Measurements from ENCODE around the gene COL27A1.

The COL27A1 gene

GRCh38 chr9:114174557-114174875, 19.2 kb downstream of the COL27A1 start:
- no peaks in the 10 kb centered on the region for H3K9me3 ChIP-seq (ENCODE audit: control insufficient read depth in 5 of 5, low read length in 5 of 5)
- H3K27ac ChIP-seq (ENCODE audit: low read depth, low read length): no peak overlapping the region
- H3K4me1 ChIP-seq (ENCODE audit: control insufficient read depth in 5 of 5, insufficient read depth in 5 of 5, low read length in 5 of 5): peaks cover 20 to 52% (median 35%) of the 10 kb centered on the region in 5 donors
- H3K4me3 ChIP-seq (ENCODE audit: low read depth in 1 of 5, low read length in 5 of 5): no peak overlapping the region
- no peaks in the 10 kb centered on the region for H3K27me3 ChIP-seq (ENCODE audit: control insufficient read depth in 5 of 5, insufficient read depth in 4 of 5, low read length in 5 of 5)
- H3K9ac ChIP-seq (ENCODE audit: low read length in 5 of 5): no peak overlapping the region
- no peaks in the 10 kb centered on the region for H3K36me3 ChIP-seq (ENCODE audit: control insufficient read depth in 5 of 5, insufficient read depth in 5 of 5, low read length in 5 of 5)

DNA sequence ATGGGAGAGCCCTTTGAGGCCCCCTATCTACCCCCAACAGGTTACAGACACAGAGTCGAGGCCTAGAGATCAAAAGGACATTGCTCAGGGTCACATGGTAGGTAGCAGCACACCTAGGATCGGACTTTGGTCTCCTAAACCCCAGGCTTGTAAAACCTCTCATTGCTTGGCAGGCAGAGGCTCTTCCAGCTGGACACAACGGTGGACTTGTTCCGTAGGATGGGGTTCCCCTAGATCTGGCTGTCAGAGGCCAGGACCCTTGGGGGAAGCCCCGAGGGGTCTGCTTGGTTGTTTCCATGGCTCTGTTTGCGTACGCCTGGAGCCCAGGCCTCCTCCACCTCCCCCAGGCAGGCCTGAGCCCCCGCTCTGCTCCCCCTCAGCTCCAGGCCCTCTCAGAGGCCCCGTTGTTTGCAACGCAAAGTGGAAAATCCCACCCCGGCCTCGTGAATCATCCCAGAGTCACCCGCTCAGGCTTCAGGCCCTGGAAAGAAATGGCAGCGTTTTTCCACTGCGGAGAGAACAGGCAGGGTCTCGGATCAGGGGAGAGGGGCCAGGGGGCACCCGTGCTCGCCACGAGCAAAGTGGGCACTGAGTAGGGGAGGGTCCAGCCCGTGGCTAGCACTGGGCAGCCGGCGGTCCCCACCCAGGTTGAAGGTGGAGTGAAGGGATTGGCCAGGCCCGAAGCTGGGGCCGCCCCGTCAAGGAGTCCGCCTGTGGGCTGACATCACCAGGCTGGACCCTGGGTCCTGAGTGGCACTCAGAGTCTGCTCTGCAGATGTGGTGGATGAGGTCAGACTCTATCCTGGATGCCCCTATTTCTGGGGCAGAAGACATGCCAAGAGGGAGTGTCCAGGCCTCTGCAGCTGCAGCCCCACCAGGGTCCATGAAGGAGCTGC, 19.8 kb downstream of the COL27A1 start:
- no peaks in the 10 kb centered on the region for H3K36me3 ChIP-seq (ENCODE audit: control insufficient read depth in 5 of 5, insufficient read depth in 5 of 5, low read length in 5 of 5)
- no peaks in the 10 kb centered on the region for H3K27me3 ChIP-seq (ENCODE audit: control insufficient read depth in 5 of 5, insufficient read depth in 4 of 5, low read length in 5 of 5)
- H3K4me3 ChIP-seq (ENCODE audit: low read depth in 1 of 5, low read length in 5 of 5): no peak overlapping the region
- no peak overlapping the region for H3K27ac ChIP-seq (ENCODE audit: low read depth, low read length)
- H3K4me1 ChIP-seq (ENCODE audit: control insufficient read depth in 5 of 5, insufficient read depth in 5 of 5, low read length in 5 of 5): peaks cover 20 to 53% (median 36%) of the 10 kb centered on the region in 5 donors
- no peak overlapping the region for H3K9ac ChIP-seq (ENCODE audit: low read length in 5 of 5)
- H3K9me3 ChIP-seq (ENCODE audit: control insufficient read depth in 5 of 5, low read length in 5 of 5): no peaks in the 10 kb centered on the region

DNA sequence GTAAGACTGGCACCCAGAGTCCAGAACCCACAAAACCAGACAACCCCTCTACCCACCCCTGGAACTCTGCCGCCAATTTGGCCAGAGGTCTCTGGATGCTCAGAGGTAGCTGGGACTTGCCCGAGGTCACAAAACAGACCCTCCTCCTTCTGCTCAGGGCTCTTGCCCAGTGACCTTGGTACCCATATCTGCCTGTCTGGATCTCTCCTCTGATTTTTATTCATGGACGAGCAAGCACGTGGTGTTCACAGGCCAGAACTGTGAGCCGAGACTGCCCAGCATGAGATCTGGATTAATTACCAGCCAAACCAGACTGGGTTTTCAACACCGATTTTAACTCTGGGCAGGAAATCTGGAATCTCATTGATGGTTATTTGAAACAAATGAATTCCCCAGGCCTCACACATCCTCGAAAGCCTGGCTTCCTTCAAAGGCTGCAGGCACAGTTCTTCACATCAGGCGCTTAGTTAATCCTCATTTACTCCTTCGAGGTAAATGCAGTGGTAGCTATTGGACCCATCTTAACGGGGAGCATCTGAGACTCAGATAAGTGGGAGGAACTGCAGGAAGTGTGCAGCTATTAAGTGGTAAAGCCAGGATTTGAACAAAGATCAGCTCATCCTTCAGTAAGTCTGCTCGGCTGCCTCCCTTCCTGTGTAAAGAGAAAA, 21.4 kb downstream of the COL27A1 start:
- H3K27me3 ChIP-seq (ENCODE audit: control insufficient read depth in 5 of 5, insufficient read depth in 4 of 5, low read length in 5 of 5): peaks cover 0 to 2% (median 0%) of the 10 kb centered on the region in 5 donors
- no peak overlapping the region for H3K4me3 ChIP-seq (ENCODE audit: low read depth in 1 of 5, low read length in 5 of 5)
- no peak overlapping the region for H3K27ac ChIP-seq (ENCODE audit: low read depth, low read length)
- H3K36me3 ChIP-seq (ENCODE audit: control insufficient read depth in 5 of 5, insufficient read depth in 5 of 5, low read length in 5 of 5): no peaks in the 10 kb centered on the region
- H3K4me1 ChIP-seq (ENCODE audit: control insufficient read depth in 5 of 5, insufficient read depth in 5 of 5, low read length in 5 of 5): peaks cover 21 to 63% (median 41%) of the 10 kb centered on the region in 5 donors
- no peaks in the 10 kb centered on the region for H3K9me3 ChIP-seq (ENCODE audit: control insufficient read depth in 5 of 5, low read length in 5 of 5)
- no peak overlapping the region for H3K9ac ChIP-seq (ENCODE audit: low read length in 5 of 5)

DNA sequence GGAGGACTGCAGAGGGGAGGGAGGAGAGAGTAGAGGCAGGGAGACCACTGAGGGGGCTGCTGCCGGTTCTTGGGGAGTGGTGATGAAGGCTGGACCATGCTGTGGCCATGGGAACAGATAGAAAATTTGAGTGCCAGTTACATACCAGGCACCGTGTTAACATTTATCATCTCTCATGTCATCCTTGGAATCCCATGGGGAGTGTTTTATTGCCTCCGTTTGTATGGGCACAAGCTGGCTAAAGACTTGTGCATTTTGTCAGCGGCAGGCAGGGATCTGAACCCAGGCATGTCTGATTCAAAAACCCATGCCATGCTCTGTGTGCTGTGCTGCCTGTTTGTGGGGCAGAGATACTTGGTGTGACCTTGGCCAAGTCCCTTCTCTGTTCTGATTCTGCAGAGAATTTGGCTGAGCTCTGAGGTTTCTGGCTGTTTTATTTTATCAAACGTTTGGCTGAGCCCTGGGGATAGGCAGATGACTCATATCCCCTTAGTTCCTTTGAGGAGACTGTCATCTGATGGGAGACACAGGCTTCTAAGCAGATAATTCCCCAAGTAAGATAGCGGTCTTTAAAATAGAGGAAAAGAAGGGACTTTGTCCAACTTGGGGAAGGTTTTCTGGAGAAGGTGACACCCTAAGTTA, 22.2 kb downstream of the COL27A1 start:
- no peak overlapping the region for H3K4me3 ChIP-seq (ENCODE audit: low read depth in 1 of 5, low read length in 5 of 5)
- H3K9me3 ChIP-seq (ENCODE audit: control insufficient read depth in 5 of 5, low read length in 5 of 5): no peaks in the 10 kb centered on the region
- H3K27me3 ChIP-seq (ENCODE audit: control insufficient read depth in 5 of 5, insufficient read depth in 4 of 5, low read length in 5 of 5): peaks cover 0 to 2% (median 0%) of the 10 kb centered on the region in 5 donors
- H3K27ac ChIP-seq (ENCODE audit: low read depth, low read length): no peak overlapping the region
- H3K4me1 ChIP-seq (ENCODE audit: control insufficient read depth in 5 of 5, insufficient read depth in 5 of 5, low read length in 5 of 5): peaks cover 21 to 62% (median 41%) of the 10 kb centered on the region in 5 donors
- H3K9ac ChIP-seq (ENCODE audit: low read length in 5 of 5): no peak overlapping the region
- no peaks in the 10 kb centered on the region for H3K36me3 ChIP-seq (ENCODE audit: control insufficient read depth in 5 of 5, insufficient read depth in 5 of 5, low read length in 5 of 5)

DNA sequence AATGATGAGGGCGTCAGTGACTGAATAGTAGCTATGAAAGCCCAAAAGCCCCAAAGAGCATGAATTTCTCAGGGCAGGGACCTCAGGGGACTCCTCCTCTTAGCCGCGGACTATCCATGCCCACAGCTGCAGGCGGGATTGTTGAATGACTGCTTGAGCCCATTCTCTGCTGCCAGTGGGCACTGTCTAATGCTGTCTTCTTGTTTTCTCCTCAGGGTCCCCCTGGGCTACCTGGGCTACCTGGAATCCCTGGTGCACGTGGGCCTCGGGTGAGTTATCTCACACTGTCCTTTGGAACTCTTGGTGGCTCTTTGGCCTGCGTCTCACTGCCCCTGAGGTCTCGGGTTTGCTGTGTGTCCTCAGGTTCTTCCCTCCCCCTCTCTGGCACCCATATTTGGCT, 22.7 kb downstream of the COL27A1 start:
- H3K9ac ChIP-seq (ENCODE audit: low read length in 5 of 5): no peak overlapping the region
- H3K4me3 ChIP-seq (ENCODE audit: low read depth in 1 of 5, low read length in 5 of 5): no peak overlapping the region
- no peaks in the 10 kb centered on the region for H3K9me3 ChIP-seq (ENCODE audit: control insufficient read depth in 5 of 5, low read length in 5 of 5)
- peaks cover 21 to 56% (median 37%) of the 10 kb centered on the region in 5 donors for H3K4me1 ChIP-seq (ENCODE audit: control insufficient read depth in 5 of 5, insufficient read depth in 5 of 5, low read length in 5 of 5)
- H3K27ac ChIP-seq (ENCODE audit: low read depth, low read length): no peak overlapping the region
- H3K27me3 ChIP-seq (ENCODE audit: control insufficient read depth in 5 of 5, insufficient read depth in 4 of 5, low read length in 5 of 5): peaks cover 0 to 2% (median 0%) of the 10 kb centered on the region in 5 donors
- H3K36me3 ChIP-seq (ENCODE audit: control insufficient read depth in 5 of 5, insufficient read depth in 5 of 5, low read length in 5 of 5): no peaks in the 10 kb centered on the region

GRCh38 chr9:114178756-114179450, 23.6 kb downstream of the COL27A1 start:
- Histone ChIP-seq H3K9ac (ENCODE audit: low read length in 5 of 5) (peak overlapping the region in 1 of 5 donors; percentile 7), H3K36me3 (ENCODE audit: control insufficient read depth in 5 of 5, insufficient read depth in 5 of 5, low read length in 5 of 5) (no peaks in the 10 kb centered on the region), H3K4me3 (ENCODE audit: low read depth in 1 of 5, low read length in 5 of 5) (no peak overlapping the region), H3K27ac (ENCODE audit: low read depth, low read length) (no peak overlapping the region), H3K4me1 (ENCODE audit: control insufficient read depth in 5 of 5, insufficient read depth in 5 of 5, low read length in 5 of 5) (peaks cover 20 to 54% (median 36%) of the 10 kb centered on the region in 5 donors), H3K9me3 (ENCODE audit: control insufficient read depth in 5 of 5, low read length in 5 of 5) (no peaks in the 10 kb centered on the region), H3K27me3 (ENCODE audit: control insufficient read depth in 5 of 5, insufficient read depth in 4 of 5, low read length in 5 of 5) (peaks cover 0 to 4% (median 0%) of the 10 kb centered on the region in 5 donors)

GRCh38 chr9:114179516-114179915, 24.2 kb downstream of the COL27A1 start:
- Histone ChIP-seq H3K27me3 (ENCODE audit: control insufficient read depth in 5 of 5, insufficient read depth in 4 of 5, low read length in 5 of 5) (peaks cover 0 to 4% (median 0%) of the 10 kb centered on the region in 5 donors), H3K27ac (ENCODE audit: low read depth, low read length) (no peak overlapping the region), H3K36me3 (ENCODE audit: control insufficient read depth in 5 of 5, insufficient read depth in 5 of 5, low read length in 5 of 5) (no peaks in the 10 kb centered on the region), H3K9ac (ENCODE audit: low read length in 5 of 5) (no peak overlapping the region), H3K4me1 (ENCODE audit: control insufficient read depth in 5 of 5, insufficient read depth in 5 of 5, low read length in 5 of 5) (peaks cover 20 to 51% (median 36%) of the 10 kb centered on the region in 5 donors), H3K9me3 (ENCODE audit: control insufficient read depth in 5 of 5, low read length in 5 of 5) (no peaks in the 10 kb centered on the region), H3K4me3 (ENCODE audit: low read depth in 1 of 5, low read length in 5 of 5) (no peak overlapping the region)

DNA sequence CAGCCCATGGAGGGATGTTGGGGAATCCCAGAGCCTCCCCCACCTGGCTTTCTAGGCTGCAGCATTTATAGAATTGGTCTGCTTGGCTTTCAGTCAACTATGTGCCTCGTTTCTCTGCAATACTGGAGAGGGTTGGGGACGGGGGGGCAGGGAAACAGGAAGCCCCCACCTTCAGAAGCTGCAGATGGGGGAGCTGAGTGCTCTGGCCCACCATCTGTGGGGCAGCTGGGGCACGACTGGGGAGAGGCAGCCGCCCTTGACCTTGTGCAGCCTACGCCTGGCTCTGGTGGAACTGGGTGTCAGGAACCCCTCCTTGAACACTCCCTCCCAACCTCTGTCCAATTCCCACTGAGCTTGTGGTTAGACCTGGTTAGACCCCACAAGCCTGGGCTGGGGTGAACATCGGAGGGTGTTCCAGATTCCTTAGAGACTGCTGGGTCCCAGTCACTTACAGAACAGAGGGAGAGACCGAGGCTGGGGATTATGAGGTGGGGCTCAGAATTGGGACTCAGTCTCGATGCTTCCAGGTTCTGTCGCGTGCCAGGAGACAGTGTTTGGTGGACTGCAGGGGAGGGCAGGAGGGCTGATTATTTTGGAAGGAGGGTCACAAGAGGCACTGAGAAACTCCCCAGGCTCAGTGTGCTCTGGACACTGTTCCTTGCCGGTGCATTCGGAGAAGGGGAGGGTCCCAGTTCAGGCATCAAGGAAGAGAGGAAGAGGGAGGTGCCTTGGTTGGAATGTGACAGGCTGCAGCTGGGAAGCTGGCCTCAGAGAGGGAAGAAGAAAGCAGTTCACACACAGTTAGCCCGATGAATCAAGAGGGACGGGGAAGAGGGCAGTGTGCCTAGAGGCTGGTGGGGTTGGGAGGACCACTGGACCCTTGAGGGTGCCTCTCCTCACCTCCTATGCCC, 25.6 kb downstream of the COL27A1 start:
- Histone ChIP-seq H3K4me3 (ENCODE audit: low read depth in 1 of 5, low read length in 5 of 5) (no peak overlapping the region), H3K27ac (ENCODE audit: low read depth, low read length) (no peak overlapping the region), H3K4me1 (ENCODE audit: control insufficient read depth in 5 of 5, insufficient read depth in 5 of 5, low read length in 5 of 5) (peaks cover 20 to 41% (median 33%) of the 10 kb centered on the region in 5 donors), H3K9ac (ENCODE audit: low read length in 5 of 5) (peak overlapping the region in 1 of 5 donors; percentile 13), H3K36me3 (ENCODE audit: control insufficient read depth in 5 of 5, insufficient read depth in 5 of 5, low read length in 5 of 5) (no peaks in the 10 kb centered on the region), H3K27me3 (ENCODE audit: control insufficient read depth in 5 of 5, insufficient read depth in 4 of 5, low read length in 5 of 5) (peaks cover 0 to 4% (median 0%) of the 10 kb centered on the region in 5 donors), H3K9me3 (ENCODE audit: control insufficient read depth in 5 of 5, low read length in 5 of 5) (no peaks in the 10 kb centered on the region)
